ENCODE data around the gene TMEM40.

TMEM40 gene

DNA sequence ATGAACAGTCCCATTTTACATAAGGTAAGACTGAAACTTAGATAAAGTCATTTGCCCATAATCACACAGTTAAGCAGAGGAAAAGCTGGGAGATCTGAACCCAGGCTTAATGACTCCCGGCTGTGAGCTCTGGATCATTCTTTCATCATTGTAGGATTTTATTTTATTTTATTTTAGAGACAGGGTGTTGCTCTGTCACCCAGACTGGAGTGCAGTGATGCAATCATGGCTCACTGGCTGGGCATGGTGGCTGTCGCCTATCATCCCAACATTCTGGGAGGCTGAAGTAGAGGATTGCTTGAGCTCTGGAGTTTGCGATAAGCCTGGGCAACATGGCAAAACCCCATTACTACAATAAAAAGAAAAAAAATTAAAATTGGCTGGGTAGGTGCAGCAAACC, 63.9 kb downstream of the TMEM40 start:
- Histone ChIP-seq H3K27me3 (no peaks in the 10 kb centered on the region), H3K27ac (no peak overlapping the region), H3K4me1 (ENCODE audit: control insufficient read depth in 1 of 2, insufficient read depth in 1 of 2, low read depth in 1 of 2, low read length in 1 of 2) (peaks cover 13 to 16% of the 10 kb centered on the region in 2 experiments), H3K36me3 (no peaks in the 10 kb centered on the region), H3K4me3 (ENCODE audit: low read depth in 1 of 2, low read length in 1 of 2) (no peak overlapping the region), H3K9me3 (no peaks in the 10 kb centered on the region)
- TF ChIP-seq, protein P1, sequence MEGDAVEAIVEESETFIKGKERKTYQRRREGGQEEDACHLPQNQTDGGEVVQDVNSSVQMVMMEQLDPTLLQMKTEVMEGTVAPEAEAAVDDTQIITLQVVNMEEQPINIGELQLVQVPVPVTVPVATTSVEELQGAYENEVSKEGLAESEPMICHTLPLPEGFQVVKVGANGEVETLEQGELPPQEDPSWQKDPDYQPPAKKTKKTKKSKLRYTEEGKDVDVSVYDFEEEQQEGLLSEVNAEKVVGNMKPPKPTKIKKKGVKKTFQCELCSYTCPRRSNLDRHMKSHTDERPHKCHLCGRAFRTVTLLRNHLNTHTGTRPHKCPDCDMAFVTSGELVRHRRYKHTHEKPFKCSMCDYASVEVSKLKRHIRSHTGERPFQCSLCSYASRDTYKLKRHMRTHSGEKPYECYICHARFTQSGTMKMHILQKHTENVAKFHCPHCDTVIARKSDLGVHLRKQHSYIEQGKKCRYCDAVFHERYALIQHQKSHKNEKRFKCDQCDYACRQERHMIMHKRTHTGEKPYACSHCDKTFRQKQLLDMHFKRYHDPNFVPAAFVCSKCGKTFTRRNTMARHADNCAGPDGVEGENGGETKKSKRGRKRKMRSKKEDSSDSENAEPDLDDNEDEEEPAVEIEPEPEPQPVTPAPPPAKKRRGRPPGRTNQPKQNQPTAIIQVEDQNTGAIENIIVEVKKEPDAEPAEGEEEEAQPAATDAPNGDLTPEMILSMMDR (IDR thresholded peaks at IDR 0.05) = no peak

- Histone ChIP-seq H3K27me3 (no peaks in the 10 kb centered on the region), H3K4me1 (ENCODE audit: control insufficient read depth in 1 of 2, insufficient read depth in 1 of 2, low read depth in 1 of 2, low read length in 1 of 2) (peaks cover 21 to 25% of the 10 kb centered on the region in 2 experiments), H3K9me3 (no peaks in the 10 kb centered on the region), H3K27ac (no peak overlapping the region), H3K36me3 (no peaks in the 10 kb centered on the region), H3K4me3 (ENCODE audit: low read depth in 1 of 2, low read length in 1 of 2) (no peak overlapping the region)
- TF ChIP-seq, protein P1 (IDR thresholded peaks at IDR 0.05) = no peak
These were observed 66.6 kb downstream of the TMEM40 start for GRCh38 chr3:12692444-12692843.

DNA sequence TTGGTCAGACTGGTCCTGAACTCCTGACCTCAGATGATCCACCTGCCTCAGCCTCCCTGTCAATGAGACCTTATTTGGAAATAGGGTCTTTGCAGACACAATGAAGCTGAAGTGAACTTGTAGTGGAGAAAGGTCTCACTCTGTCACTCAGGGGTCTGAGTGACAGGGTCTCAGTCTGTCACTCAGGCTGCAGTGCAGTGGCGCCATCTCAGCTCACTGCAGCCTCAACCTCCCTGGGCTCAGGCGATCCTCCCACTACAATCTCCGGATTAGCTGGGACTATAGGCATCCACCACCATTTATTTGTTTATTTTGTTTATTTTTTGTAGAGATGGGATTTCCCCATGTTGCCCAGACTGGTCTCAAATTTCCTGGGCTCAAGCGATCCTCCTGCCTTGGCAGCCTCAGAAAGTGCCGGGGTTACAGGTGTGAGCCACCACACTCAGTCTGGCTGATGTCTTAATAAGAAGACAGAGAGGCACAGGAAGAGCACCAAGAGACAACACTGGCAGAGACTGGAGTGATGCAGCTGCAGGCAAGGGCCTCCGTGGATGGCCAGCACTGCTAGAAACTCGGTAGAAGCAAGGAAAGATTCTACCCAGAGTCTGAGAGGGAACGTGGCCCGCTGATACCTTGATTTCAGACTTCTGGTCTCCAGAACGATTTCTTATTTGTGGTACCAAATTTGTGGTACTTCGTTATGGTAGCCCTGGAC, 68.9 kb downstream of the TMEM40 start:
- Histone ChIP-seq H3K9me3 (no peaks in the 10 kb centered on the region), H3K27ac (no peak overlapping the region), H3K4me1 (ENCODE audit: control insufficient read depth in 1 of 2, insufficient read depth in 1 of 2, low read depth in 1 of 2, low read length in 1 of 2) (peaks cover 5 to 12% of the 10 kb centered on the region in 2 experiments), H3K27me3 (no peaks in the 10 kb centered on the region), H3K36me3 (no peaks in the 10 kb centered on the region), H3K4me3 (ENCODE audit: low read depth in 1 of 2, low read length in 1 of 2) (no peak overlapping the region)
- TF ChIP-seq, protein P1 (IDR thresholded peaks at IDR 0.05) = no peak

GRCh38 chr3:12687948-12688347, 71.1 kb downstream of the TMEM40 start:
- H3K4me1 ChIP-seq (ENCODE audit: control insufficient read depth in 1 of 2, insufficient read depth in 1 of 2, low read depth in 1 of 2, low read length in 1 of 2) = peaks cover 12 to 19% of the 10 kb centered on the region in 2 experiments
- H3K27me3 ChIP-seq = no peaks in the 10 kb centered on the region
- H3K4me3 ChIP-seq (ENCODE audit: low read depth in 1 of 2, low read length in 1 of 2) = no peak overlapping the region
- TF ChIP-seq, protein P1 (IDR thresholded peaks at IDR 0.05) = no peak
- no peak overlapping the region for H3K27ac ChIP-seq
- H3K36me3 ChIP-seq = no peaks in the 10 kb centered on the region
- no peaks in the 10 kb centered on the region for H3K9me3 ChIP-seq

DNA sequence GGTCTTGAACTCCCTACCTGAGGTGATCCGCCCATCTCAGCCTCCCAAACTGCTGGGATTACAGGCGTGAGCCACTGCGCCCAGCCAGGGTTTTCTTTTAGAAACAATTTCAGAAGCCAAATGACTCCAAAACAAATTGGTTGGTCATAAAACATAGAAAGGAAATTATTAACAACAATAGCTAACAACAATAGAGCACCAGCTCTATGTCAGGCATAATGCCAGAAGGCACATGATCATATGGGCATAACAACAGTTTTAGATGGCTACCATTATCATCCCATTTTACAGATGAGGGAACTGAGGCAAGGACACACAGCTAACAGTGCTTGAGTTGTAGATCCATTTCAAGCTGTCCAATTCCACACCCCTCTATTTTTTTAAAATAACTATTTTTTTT, 73.0 kb downstream of the TMEM40 start:
- Histone ChIP-seq H3K4me1 (ENCODE audit: control insufficient read depth in 1 of 2, insufficient read depth in 1 of 2, low read depth in 1 of 2, low read length in 1 of 2) (peaks cover 31 to 38% of the 10 kb centered on the region in 2 experiments), H3K4me3 (ENCODE audit: low read depth in 1 of 2, low read length in 1 of 2) (no peak overlapping the region), H3K27me3 (no peaks in the 10 kb centered on the region), H3K9me3 (no peaks in the 10 kb centered on the region), H3K27ac (no peak overlapping the region), H3K36me3 (no peaks in the 10 kb centered on the region)
- TF ChIP-seq, protein P1 (IDR thresholded peaks at IDR 0.05) = no peak
